OCI-LY7 (cell line): Measurements from ENCODE around the gene GTPBP6. TPM values are rescaled to one million over a fixed set of nuclear protein-coding genes. Genes with fewer than 3 reads are reported as not detected.

Experiments used
- BruUV-seq: library from RNA; stranded (reverse); fragments of 400-500 nt; replicated peaks from 2 replicates; lab custom pipeline; 2021; lab: Mats Ljungman, UMichigan
- CTCF ChIA-PET: fragments of 300-600 bp; sonication (Branson Sonifier 250); formaldehyde crosslinking; loops from one replicate; lab custom pipeline; 2022; ENCODE audit warnings: antibody characterized with exemption; ENCODE audit not compliant: unreplicated experiment; lab: Charles Lee
- POLR2A ChIA-PET: fragments of 300-600 bp; sonication (Branson Sonifier 250); formaldehyde crosslinking; loops from one replicate; lab custom pipeline; 2022; ENCODE audit warnings: antibody characterized with exemption; lab: Charles Lee
- DNase-seq: peaks from one replicate; pipeline ENCODE4 v3.0.0-alpha.2; 2015; ENCODE audit warnings: low spot score
- H2AFZ ChIP-seq: fragments of 200-600 bp; sonication (generic), shearing (Covaris generic); 2 replicates; pipeline ENCODE4 v1.6.1; 2014; ENCODE audit warnings: mild to moderate bottlenecking, antibody characterized with exemption, low read length, moderate library complexity
- H3K27ac ChIP-seq: fragments of 200-600 bp; sonication (generic); 2 replicates; pipeline ENCODE4 v1.5.1; 2014; ENCODE audit warnings: mixed run types, low read depth, mild to moderate bottlenecking, moderate library complexity, low read length, inconsistent platforms; ENCODE audit not compliant: poor library complexity, severe bottlenecking
- H3K36me3 ChIP-seq: fragments of 200-600 bp; sonication (generic); 2 replicates; pipeline ENCODE4 v1.6.1; 2014; ENCODE audit warnings: mild to moderate bottlenecking, antibody characterized with exemption, low read length, moderate library complexity, mixed read lengths; ENCODE audit not compliant: insufficient read depth
- H3K4me1 ChIP-seq: fragments of 200-600 bp; sonication (generic); 2 replicates; pipeline ENCODE4 v1.5.1; 2014; ENCODE audit warnings: mild to moderate bottlenecking, low read length; ENCODE audit not compliant: insufficient read depth, poor library complexity, severe bottlenecking
- H3K4me2 ChIP-seq: fragments of 200-600 bp; sonication (generic); 2 replicates; pipeline ENCODE4 v1.6.1; 2014; ENCODE audit warnings: mild to moderate bottlenecking, low read length
- H3K4me3 ChIP-seq: fragments of 200-600 bp; sonication (generic); 2 replicates; pipeline ENCODE4 v1.5.1; 2014; ENCODE audit warnings: mild to moderate bottlenecking, low read depth, low read length; ENCODE audit not compliant: poor library complexity, severe bottlenecking
- H3K79me2 ChIP-seq: fragments of 200-600 bp; sonication (generic); 2 replicates; pipeline ENCODE4 v1.6.1; 2016; ENCODE audit warnings: low read depth, mild to moderate bottlenecking, low read length, moderate library complexity, mixed read lengths; ENCODE audit not compliant: insufficient read depth
- H3K9me2 ChIP-seq: fragments of 200-600 bp; sonication (generic); 2 replicates; pipeline ENCODE4 v1.6.1; 2016; ENCODE audit warnings: mild to moderate bottlenecking, low read length, mixed read lengths; ENCODE audit not compliant: insufficient read depth
- H3K9me3 ChIP-seq: fragments of 200-600 bp; sonication (generic); 2 replicates; pipeline ENCODE4 v1.6.1; 2014; ENCODE audit warnings: mild to moderate bottlenecking, mixed run types, low read length, mixed read lengths
- H4K20me1 ChIP-seq: fragments of 200-600 bp; sonication (generic); 2 replicates; pipeline ENCODE4 v1.6.1; 2014; ENCODE audit warnings: mild to moderate bottlenecking, antibody characterized with exemption, low read length, moderate library complexity, mixed read lengths; ENCODE audit not compliant: insufficient read depth
- CTCF ChIP-seq: fragments of 200-600 bp; sonication (generic); conservative IDR thresholded peaks from 2 replicates; pipeline ENCODE4 v1.5.1; 2014; ENCODE audit warnings: mild to moderate bottlenecking, antibody characterized with exemption, low read length, moderate library complexity, mixed read lengths
- EZH2phosphoT487 ChIP-seq: fragments of 200-600 bp; sonication (generic); IDR thresholded peaks from 2 replicates; pipeline ENCODE4 v1.6.1; 2018; ENCODE audit warnings: low read depth, borderline replicate concordance, mild to moderate bottlenecking, mixed run types, antibody characterized with exemption, low read length, moderate library complexity, mixed read lengths
- intact Hi-C: fragments of 100-400 bp; cut with micrococcal nuclease; formaldehyde crosslinking; loops from one replicate; pipeline ENCODE4 v1.10.0; 2022; ENCODE audit not compliant: unreplicated experiment
- total RNA-seq, 2 experiments: library from RNA; depleted of rRNA in 1 of 2; stranded (reverse); fragments of >200 nt in 1 of 2; shearing (Covaris generic) in 1 of 2; gene quantifications; 2 replicates each; pipeline ENCODE4 v1.2.3, GENCODE V29; 2014 to 2022

The GTPBP6 gene
- total RNA-seq, 2 experiments from 2014 or later: 36.3 to 53.6 TPM

- H3K4me2 ChIP-seq: peak overlapping the region; percentile 95
- H3K27ac ChIP-seq: peak overlapping the region; percentile 45
- no peaks in the 10 kb centered on the region for H3K9me2 ChIP-seq
- H3K4me3 ChIP-seq: peak overlapping the region; percentile 93
- H3K9me3 ChIP-seq: no peaks in the 10 kb centered on the region
- H3K36me3 ChIP-seq: peaks cover 23% of the 10 kb centered on the region
- peaks cover 19% of the 10 kb centered on the region for H3K4me1 ChIP-seq
- H3K79me2 ChIP-seq: peaks cover 6% of the 10 kb centered on the region; the same call in 1 of the 2 replicates
- intact Hi-C loops: no loop called here
- no peaks in the 10 kb centered on the region; the same call in 1 of the 2 replicates for H4K20me1 ChIP-seq
- H2AFZ ChIP-seq: 0 out of 2 replicates have a peak overlapping the region, but pooled peaks have one; percentile 24
- no TSS peak for BruUV-seq
- TF ChIP-seq EZH2phosphoT487 (no peak), CTCF (no peak)
- POLR2A ChIA-PET: no interaction called here
- CTCF ChIA-PET: no interaction called here
- no peak for DNase-seq
Observed at GRCh38 chrX:319579-320125, 1.1 kb upstream of the GTPBP6 start.

- H3K27ac ChIP-seq: peak overlapping the region; percentile 76
- POLR2A ChIA-PET: no interaction called here
- peak overlapping the region; percentile 62 for H3K4me2 ChIP-seq
- intact Hi-C loops: loop anchor here (1.0 kb wide), 2 partner anchors 35 to 54 kb away; no protein-coding TSS in a partner anchor
- CTCF ChIA-PET: no interaction called here
- H3K36me3 ChIP-seq: peaks cover 35% of the 10 kb centered on the region
- peak overlapping the region; percentile 77 for H3K4me3 ChIP-seq
- no peaks in the 10 kb centered on the region; the same call in 1 of the 2 replicates for H4K20me1 ChIP-seq
- no peaks in the 10 kb centered on the region for H3K9me3 ChIP-seq
- no TSS peak for BruUV-seq
- no peak overlapping the region for H2AFZ ChIP-seq
- peak; percentile 100 for DNase-seq
- no peak for TF ChIP-seq EZH2phosphoT487
- TF ChIP-seq CTCF: no peak
- H3K4me1 ChIP-seq: peaks cover 18% of the 10 kb centered on the region
- H3K79me2 ChIP-seq: peaks cover 6% of the 10 kb centered on the region; the same call in 1 of the 2 replicates
- H3K9me2 ChIP-seq: no peaks in the 10 kb centered on the region
Observed at GRCh38 chrX:318068-318738, 393 bp downstream of the GTPBP6 start.
